Chondrocyte (in vitro differentiated cells): ENCODE data around the gene EPB41L3. TPM values are rescaled to one million over a fixed set of nuclear protein-coding genes. Genes with fewer than 3 reads are reported as not detected.

ENCODE experiments used
- DNase-seq: peaks from one replicate; pipeline ENCODE4 v3.0.0; 2021; ENCODE audit warnings: mixed read lengths, low spot score
- H3K27ac Mint-ChIP-seq: one replicate; pipeline ENCODE4 v1.8.0; 2021; ENCODE audit warnings: mild to moderate bottlenecking, moderate library complexity, mixed read lengths; ENCODE audit not compliant: unreplicated experiment
- H3K27me3 Mint-ChIP-seq: 2 replicates; pipeline ENCODE4 v1.8.0; 2021; ENCODE audit warnings: low read depth, mixed read lengths
- H3K36me3 Mint-ChIP-seq: 2 replicates; pipeline ENCODE4 v1.8.0; 2021; ENCODE audit warnings: low read depth, mixed read lengths
- H3K4me1 Mint-ChIP-seq: 2 replicates; pipeline ENCODE4 v1.8.0; 2021; ENCODE audit warnings: low read depth, mild to moderate bottlenecking, mixed read lengths
- H3K4me3 Mint-ChIP-seq: one replicate; pipeline ENCODE4 v1.8.0; 2021; ENCODE audit warnings: mild to moderate bottlenecking, moderate library complexity, mixed read lengths; ENCODE audit not compliant: unreplicated experiment
- H3K9me3 Mint-ChIP-seq: 2 replicates; pipeline ENCODE4 v1.8.0; 2021; ENCODE audit warnings: low read depth, mixed read lengths
- CTCF ChIP-seq: fragments of 200-600 bp; sonication (generic); IDR thresholded peaks from 2 replicates; pipeline ENCODE4 v1.5.0; 2021; ENCODE audit warnings: antibody characterized with exemption, mild to moderate bottlenecking, moderate library complexity
- total RNA-seq: library from RNA; stranded (reverse); gene quantifications from 3 replicates; pipeline ENCODE4 v1.2.1, GENCODE V29; 2021

Gene EPB41L3
- total RNA-seq, 1 donor from 2014 or later = 61.1 TPM

GRCh38 chr18:5484526-5484925 lies 59.3 kb downstream of the EPB41L3 start:
- no peak for DNase-seq
- peaks cover 23% of the 10 kb centered on the region for H3K4me1 Mint-ChIP-seq
- H3K4me3 Mint-ChIP-seq = no peak overlapping the region
- no peaks in the 10 kb centered on the region for H3K27me3 Mint-ChIP-seq
- peaks cover 17% of the 10 kb centered on the region for H3K36me3 Mint-ChIP-seq
- no peak overlapping the region for H3K27ac Mint-ChIP-seq
- H3K9me3 Mint-ChIP-seq = peaks cover 24% of the 10 kb centered on the region
- TF ChIP-seq CTCF = no peak

DNA sequence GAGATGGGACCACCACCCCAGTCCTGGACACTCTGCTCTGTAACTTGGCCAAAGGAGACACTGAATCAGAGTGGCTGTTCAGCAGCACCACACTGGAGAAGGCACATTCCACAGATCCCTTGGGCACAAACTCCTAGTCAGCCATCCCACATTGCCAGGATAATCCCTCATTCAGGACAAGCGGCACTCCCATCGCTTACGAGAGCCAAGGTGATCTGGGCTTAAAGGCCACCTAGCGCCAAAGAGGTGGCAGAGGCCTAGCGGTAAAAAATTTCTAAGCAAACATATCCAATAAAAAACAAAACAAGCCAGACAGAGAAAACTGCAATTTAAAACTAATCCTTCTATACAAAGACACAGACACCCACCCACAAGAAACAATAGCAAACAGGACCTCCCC lies 62.2 kb downstream of the EPB41L3 start:
- peaks cover 22% of the 10 kb centered on the region for H3K9me3 Mint-ChIP-seq
- peaks cover 9% of the 10 kb centered on the region for H3K36me3 Mint-ChIP-seq
- H3K27ac Mint-ChIP-seq = no peak overlapping the region
- H3K4me3 Mint-ChIP-seq = no peak overlapping the region
- H3K27me3 Mint-ChIP-seq = no peaks in the 10 kb centered on the region
- no peak for DNase-seq
- no peak for TF ChIP-seq CTCF
- H3K4me1 Mint-ChIP-seq = peaks cover 45% of the 10 kb centered on the region

GRCh38 chr18:5478261-5478660 lies 65.5 kb downstream of the EPB41L3 start:
- H3K27me3 Mint-ChIP-seq = no peaks in the 10 kb centered on the region
- TF ChIP-seq CTCF = no peak
- no peaks in the 10 kb centered on the region for H3K36me3 Mint-ChIP-seq
- H3K4me3 Mint-ChIP-seq = no peak overlapping the region
- peaks cover 57% of the 10 kb centered on the region for H3K4me1 Mint-ChIP-seq
- H3K9me3 Mint-ChIP-seq = peaks cover 9% of the 10 kb centered on the region
- no peak overlapping the region for H3K27ac Mint-ChIP-seq
- DNase-seq = no peak

- Mint-ChIP-seq H3K4me1 (peaks cover 51% of the 10 kb centered on the region), H3K9me3 (peaks cover 6% of the 10 kb centered on the region), H3K4me3 (peak overlapping the region; percentile 45)
Measured at GRCh38 chr18:5476961-5477800, 66.6 kb downstream of the EPB41L3 start.

DNA sequence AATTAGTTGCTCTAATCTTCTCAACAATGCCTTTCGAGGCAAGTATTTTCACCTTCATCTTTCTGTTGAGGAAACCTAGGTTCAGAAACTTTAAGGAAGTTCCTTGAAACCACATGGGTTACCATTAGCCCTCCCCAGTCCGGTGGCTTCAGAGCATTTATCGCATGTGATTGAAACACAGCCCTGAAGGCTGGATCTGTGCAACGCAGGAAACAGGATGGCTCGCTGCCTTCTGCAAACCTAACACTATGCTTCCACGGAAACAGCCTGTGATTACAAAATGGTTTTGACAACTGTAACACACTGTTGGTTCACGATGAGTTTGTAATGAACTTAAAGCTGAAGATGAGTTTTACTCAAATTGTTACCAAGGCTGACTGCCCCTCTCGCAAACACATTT lies 68.5 kb downstream of the EPB41L3 start:
- H3K27ac Mint-ChIP-seq = peak overlapping the region; percentile 38
- peaks cover 2% of the 10 kb centered on the region for H3K36me3 Mint-ChIP-seq
- DNase-seq = no peak
- H3K4me1 Mint-ChIP-seq = peaks cover 43% of the 10 kb centered on the region
- no peak overlapping the region for H3K4me3 Mint-ChIP-seq
- H3K9me3 Mint-ChIP-seq = no peaks in the 10 kb centered on the region
- no peaks in the 10 kb centered on the region for H3K27me3 Mint-ChIP-seq
- TF ChIP-seq CTCF = no peak

More at GRCh38 chr18:5476961-5477800, 66.6 kb downstream of the EPB41L3 start:
- DNase-seq = no peak
- Mint-ChIP-seq H3K36me3 (no peaks in the 10 kb centered on the region), H3K27ac (peak overlapping the region; percentile 88), H3K27me3 (no peaks in the 10 kb centered on the region)
- no peak for TF ChIP-seq CTCF
